K562 (cell line): ENCODE results near the gene GOLPH3L. TPM values are rescaled to one million over a fixed set of nuclear protein-coding genes. Genes with fewer than 3 reads are reported as not detected.
A peak's percentile ranks its signal among the peaks of the same experiment; 100 is the strongest.

Experiments used
- ATAC-seq: fragments of 200-7000 bp; cut with Tn5 transposase; 3 replicates; pipeline ENCODE4 v1.9.1; 2020; ENCODE audit warnings: moderate library complexity
- BruUV-seq: library from RNA; stranded (reverse); fragments of 400-500 nt; replicated peaks from 2 replicates; lab custom pipeline; 2021; lab: Mats Ljungman, UMichigan
- CTCF ChIA-PET: fragments of 300-600 bp; formaldehyde crosslinking; extraction: SDS; loops from one replicate; lab custom pipeline; 2021; ENCODE audit warnings: low intra/inter-chr PET ratio; lab: Yijun Ruan, JAX
- POLR2A ChIA-PET: fragments of 300-600, 350-650 bp; sonication (Branson Sonifier 250); formaldehyde crosslinking; extraction: SDS; loops from one replicate; lab custom pipeline; 2021; ENCODE audit warnings: antibody characterized with exemption, inconsistent platforms; lab: Yijun Ruan, JAX
- DNase-seq, 4 experiments: peaks; one replicate each; pipeline versions ENCODE4 v3.0.0 to v3.0.0-alpha.2; 2011 to 2018; ENCODE audit warnings: low spot score in 3 of 4, mixed read lengths in 3 of 4; ENCODE audit errors: extremely low read depth in 1 of 4
- FAIRE-seq: peaks from 2 replicates; lab custom pipeline; 2011; peaks lifted over from hg19 to GRCh38; lab: Jason Lieb, UNC
- H2AFZ ChIP-seq: 2 replicates; pipeline ENCODE4 v1.6.0; 2011; ENCODE audit warnings: low read depth, low read length, control low read depth, inconsistent platforms
- H3K27ac ChIP-seq: fragments of 200-600 bp; 3 replicates; pipeline ENCODE4 v1.8.0; 2011; ENCODE audit warnings: low read depth, mild to moderate bottlenecking, control low read depth, inconsistent platforms, low read length, moderate library complexity, mixed read lengths; ENCODE audit errors: extremely low read depth
- H3K27me3 ChIP-seq, 2 experiments: fragments of 300-600 bp in 1 of 2; 2 replicates in 1 of 2; 3 replicates in 1 of 2; pipeline versions ENCODE4 v1.6.0 to v1.8.0; 2011; ENCODE audit warnings: inconsistent platforms in 2 of 2, low read length in 2 of 2, mild to moderate bottlenecking in 1 of 2, mixed read lengths in 1 of 2, moderate library complexity in 1 of 2; ENCODE audit not compliant: control insufficient read depth in 2 of 2, insufficient read depth in 2 of 2
- H3K36me3 ChIP-seq: fragments of 300-600 bp; 3 replicates; pipeline ENCODE4 v1.8.0; 2011; ENCODE audit warnings: mild to moderate bottlenecking, low read length, inconsistent platforms; ENCODE audit not compliant: control insufficient read depth, insufficient read depth
- H3K4me1 ChIP-seq, 2 experiments: fragments of 200-600 bp in 1 of 2; replicated peaks in 1 of 2; 2 replicates in 1 of 2; 3 replicates in 1 of 2; pipeline versions ENCODE4 v1.5.1 to v1.8.0; 2011; ENCODE audit warnings: inconsistent platforms in 2 of 2, low read length in 2 of 2, mild to moderate bottlenecking in 1 of 2, mixed read lengths in 1 of 2, moderate library complexity in 1 of 2; ENCODE audit not compliant: control insufficient read depth in 2 of 2, insufficient read depth in 2 of 2
- H3K4me2 ChIP-seq: 2 replicates; pipeline ENCODE4 v1.6.1; 2011; ENCODE audit warnings: low read length, control low read depth, inconsistent platforms, mixed read lengths; ENCODE audit not compliant: insufficient read depth
- H3K4me3 ChIP-seq: fragments of 200-600 bp; sonication (generic), shearing (Covaris generic); 2 replicates; pipeline ENCODE4 v1.5.1; 2016; ENCODE audit warnings: control low read depth, inconsistent platforms
- H3K79me2 ChIP-seq: fragments of 200-600 bp; 3 replicates; pipeline ENCODE4 v1.8.0; 2011; ENCODE audit warnings: low read length, inconsistent platforms; ENCODE audit not compliant: control insufficient read depth, insufficient read depth
- H3K9ac ChIP-seq, 2 experiments: 2 replicates each; pipeline versions ENCODE4 v1.6.0 to v1.6.1; 2011; ENCODE audit warnings: low read depth in 2 of 2, low read length in 2 of 2, control low read depth in 1 of 2, inconsistent platforms in 1 of 2, mild to moderate bottlenecking in 1 of 2, mixed read lengths in 1 of 2; ENCODE audit not compliant: insufficient read depth in 1 of 2
- H3K9me1 ChIP-seq: one replicate; pipeline ENCODE4 v1.6.0; 2011; ENCODE audit warnings: inconsistent platforms, mild to moderate bottlenecking, low read length, moderate library complexity; ENCODE audit not compliant: control insufficient read depth, insufficient read depth
- H3K9me3 ChIP-seq: replicated peaks from 2 replicates; pipeline ENCODE4 v1.5.1; 2011; ENCODE audit warnings: low read depth, low read length, inconsistent platforms; ENCODE audit not compliant: control insufficient read depth, insufficient read depth
- H4K20me1 ChIP-seq: replicated peaks from 2 replicates; pipeline ENCODE4 v1.6.1; 2011; ENCODE audit warnings: low read length, inconsistent platforms, mixed read lengths; ENCODE audit not compliant: control insufficient read depth, insufficient read depth
- CBX2 ChIP-seq: fragments of 200-600 bp; sonication (generic); IDR thresholded peaks from one replicate; pipeline ENCODE4 v1.6.1; 2012; ENCODE audit warnings: mild to moderate bottlenecking, low read length, inconsistent platforms; ENCODE audit not compliant: insufficient read depth, poor library complexity, severe bottlenecking
- JUNB ChIP-seq: fragments of 450-650 bp; formaldehyde crosslinking; conservative IDR thresholded peaks from 2 replicates; pipeline ENCODE4 v1.4.0; 2020; ENCODE audit warnings: mild to moderate bottlenecking
- WGBS: fragments of 100-300 bp; shearing (Covaris generic); methylation state at CpG from one replicate; pipeline ENCODE4 v1.1.6; 2016; ENCODE audit warnings: low coverage, mixed read lengths; ENCODE audit not compliant: insufficient coverage; ENCODE audit errors: missing lambda C conversion rate; 5-methylcytosine and 5-hydroxymethylcytosine counted together
- in situ Hi-C: fragments of 300-500 bp; cut with MboI; formaldehyde crosslinking; loops from 4 replicates; pipeline ENCODE4 v1.15.0; 2018; ENCODE audit warnings: inconsistent platforms, mixed read lengths
- intact Hi-C: fragments of 100-400 bp; cut with micrococcal nuclease; formaldehyde crosslinking; loops from 2 replicates; pipeline ENCODE4 v1.14.2; 2022
- polyA plus RNA-seq, 8 experiments: library from polyadenylated mRNA; depleted of rRNA in 4 of 8; stranded (reverse) in 5 of 8; unstranded in 3 of 8; fragments of >200 nt; fragmentation: Nextera tagmentation in 2 of 8; fragmentation: Illumina TruSeq in 1 of 8; extraction: Ambion mirVana in 2 of 8; extraction: Trizol in 1 of 8; gene quantifications; 2 replicates each; pipeline versions ENCODE4 v1.2.1 to v1.2.3, GENCODE V29; 2011 to 2014; ENCODE audit warnings: inconsistent platforms in 1 of 8, missing spikeins in 1 of 8
- total RNA-seq, 7 experiments: library from RNA; depleted of rRNA in 6 of 7; stranded (reverse); fragments of >200 nt in 6 of 7; fragmentation: Illumina TruSeq in 2 of 7; extraction: Trizol in 2 of 7; gene quantifications; 2 replicates each; pipeline versions ENCODE4 v1.2.1 to v1.2.3, GENCODE V29; 2011 to 2021; ENCODE audit warnings: low replicate concordance in 1 of 7
- TF ChIP-seq, protein P1 (sequence below): fragments of 250-450 bp; sonication (Bioruptor Pico); IDR thresholded peaks from 2 replicates; pipeline ENCODE4 v1.4.0; 2020
- TF ChIP-seq, protein P2 (sequence below): sonication (generic); formaldehyde crosslinking; IDR thresholded peaks from 2 replicates; pipeline ENCODE4 v1.8.1; 2023; ENCODE audit warnings: mild to moderate bottlenecking, missing genetic modification reagents
- TF ChIP-seq, protein P3 (sequence below), 2 experiments: IDR thresholded peaks; 2 replicates each; pipeline ENCODE4 v1.6.1; 2012; ENCODE audit warnings: improper control_type of control experiment in 2 of 2, low read depth in 2 of 2, low read length in 2 of 2, borderline replicate concordance in 1 of 2
- TF ChIP-seq, protein P4 (sequence below): sonication (generic); formaldehyde crosslinking; IDR thresholded peaks from 2 replicates; pipeline ENCODE4 v1.8.1; 2022; ENCODE audit warnings: missing genetic modification reagents

The GOLPH3L gene
- total and polyA plus RNA-seq, 9 of the 15 experiments (the other 6 are each of a cell fraction or from before 2014, with no cell fraction given) = 8.1 to 42.1 (median 21.6) TPM

DNA sequence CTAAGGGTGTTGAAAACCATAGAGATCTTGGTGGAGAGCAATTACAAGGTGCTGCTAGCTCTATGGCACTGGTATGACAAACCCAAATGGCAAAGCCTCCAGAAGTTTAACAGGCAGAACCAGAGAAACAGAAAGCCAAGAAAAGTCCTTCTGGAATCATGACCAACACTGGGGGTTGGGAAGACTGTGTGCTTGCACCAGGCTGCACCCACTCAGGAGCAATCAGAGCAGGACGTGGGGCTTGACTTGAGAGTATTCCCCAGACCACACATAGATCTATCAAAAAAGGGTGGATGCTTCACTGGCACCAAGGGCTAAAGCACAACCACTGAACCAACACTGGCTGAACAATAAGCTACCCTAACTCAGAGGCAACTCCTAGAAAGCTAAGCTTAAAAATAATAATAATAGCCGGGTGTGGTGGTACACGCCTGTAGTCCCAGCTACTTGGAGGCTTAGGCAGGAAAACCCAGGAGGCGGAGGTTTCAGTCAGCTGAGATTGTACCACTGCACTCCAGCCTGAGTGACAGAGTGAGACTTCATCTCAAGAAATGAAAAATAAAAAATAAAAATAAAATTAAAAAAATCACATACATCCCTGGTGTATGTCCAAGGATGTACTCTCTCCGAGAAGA, 47.4 kb downstream of the GOLPH3L start (continued):
- TF ChIP-seq, protein P1, sequence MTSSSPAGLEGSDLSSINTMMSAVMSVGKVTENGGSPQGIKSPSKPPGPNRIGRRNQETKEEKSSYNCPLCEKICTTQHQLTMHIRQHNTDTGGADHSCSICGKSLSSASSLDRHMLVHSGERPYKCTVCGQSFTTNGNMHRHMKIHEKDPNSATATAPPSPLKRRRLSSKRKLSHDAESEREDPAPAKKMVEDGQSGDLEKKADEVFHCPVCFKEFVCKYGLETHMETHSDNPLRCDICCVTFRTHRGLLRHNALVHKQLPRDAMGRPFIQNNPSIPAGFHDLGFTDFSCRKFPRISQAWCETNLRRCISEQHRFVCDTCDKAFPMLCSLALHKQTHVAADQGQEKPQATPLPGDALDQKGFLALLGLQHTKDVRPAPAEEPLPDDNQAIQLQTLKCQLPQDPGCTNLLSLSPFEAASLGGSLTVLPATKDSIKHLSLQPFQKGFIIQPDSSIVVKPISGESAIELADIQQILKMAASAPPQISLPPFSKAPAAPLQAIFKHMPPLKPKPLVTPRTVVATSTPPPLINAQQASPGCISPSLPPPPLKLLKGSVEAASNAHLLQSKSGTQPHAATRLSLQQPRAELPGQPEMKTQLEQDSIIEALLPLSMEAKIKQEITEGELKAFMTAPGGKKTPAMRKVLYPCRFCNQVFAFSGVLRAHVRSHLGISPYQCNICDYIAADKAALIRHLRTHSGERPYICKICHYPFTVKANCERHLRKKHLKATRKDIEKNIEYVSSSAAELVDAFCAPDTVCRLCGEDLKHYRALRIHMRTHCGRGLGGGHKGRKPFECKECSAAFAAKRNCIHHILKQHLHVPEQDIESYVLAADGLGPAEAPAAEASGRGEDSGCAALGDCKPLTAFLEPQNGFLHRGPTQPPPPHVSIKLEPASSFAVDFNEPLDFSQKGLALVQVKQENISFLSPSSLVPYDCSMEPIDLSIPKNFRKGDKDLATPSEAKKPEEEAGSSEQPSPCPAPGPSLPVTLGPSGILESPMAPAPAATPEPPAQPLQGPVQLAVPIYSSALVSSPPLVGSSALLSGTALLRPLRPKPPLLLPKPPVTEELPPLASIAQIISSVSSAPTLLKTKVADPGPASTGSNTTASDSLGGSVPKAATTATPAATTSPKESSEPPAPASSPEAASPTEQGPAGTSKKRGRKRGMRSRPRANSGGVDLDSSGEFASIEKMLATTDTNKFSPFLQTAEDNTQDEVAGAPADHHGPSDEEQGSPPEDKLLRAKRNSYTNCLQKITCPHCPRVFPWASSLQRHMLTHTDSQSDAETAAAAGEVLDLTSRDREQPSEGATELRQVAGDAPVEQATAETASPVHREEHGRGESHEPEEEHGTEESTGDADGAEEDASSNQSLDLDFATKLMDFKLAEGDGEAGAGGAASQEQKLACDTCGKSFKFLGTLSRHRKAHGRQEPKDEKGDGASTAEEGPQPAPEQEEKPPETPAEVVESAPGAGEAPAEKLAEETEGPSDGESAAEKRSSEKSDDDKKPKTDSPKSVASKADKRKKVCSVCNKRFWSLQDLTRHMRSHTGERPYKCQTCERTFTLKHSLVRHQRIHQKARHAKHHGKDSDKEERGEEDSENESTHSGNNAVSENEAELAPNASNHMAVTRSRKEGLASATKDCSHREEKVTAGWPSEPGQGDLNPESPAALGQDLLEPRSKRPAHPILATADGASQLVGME (CRISPR knock-in tag) = no peak
- no peak for TF ChIP-seq JUNB

DNA sequence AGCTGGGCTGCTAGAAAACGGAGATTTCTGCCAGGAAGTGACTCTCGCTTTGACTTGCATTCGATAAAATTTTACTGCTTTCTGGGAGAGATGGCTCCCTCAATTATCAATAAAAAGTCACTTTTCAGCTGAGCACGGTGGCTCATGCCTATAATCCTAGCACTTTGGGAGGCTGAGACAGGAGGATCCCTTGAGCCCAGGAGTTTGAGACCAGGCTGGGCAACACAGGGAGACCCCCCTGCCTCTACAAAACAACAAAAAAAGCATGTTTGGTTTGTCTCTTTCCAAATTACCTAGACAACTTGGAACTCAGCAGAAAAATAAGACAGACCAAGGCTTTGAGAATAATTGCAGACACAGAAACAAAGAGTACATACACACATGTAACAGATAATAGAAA, 54.7 kb downstream of the GOLPH3L start:
- H3K4me3 ChIP-seq = no peak overlapping the region
- no peak overlapping the region for H3K9ac ChIP-seq
- H3K27me3 ChIP-seq = no peaks in the 10 kb centered on the region
- FAIRE-seq (no peak), ATAC-seq (no peak), DNase-seq (no peak)
- peaks cover 12% of the 10 kb centered on the region; the same call in 2 of the 3 replicates for H3K36me3 ChIP-seq
- H2AFZ ChIP-seq = no peak overlapping the region
- ChIA-PET CTCF (no interaction called here), POLR2A (interaction anchor here (0.9 kb wide), 1 partner anchor 14 kb away, joined by 3 read pairs; no protein-coding TSS in a partner anchor)
- WGBS = 57% methylated on average over 4 of the region's 4 CpGs
- peaks cover 2 to 6% of the 10 kb centered on the region in 2 experiments; a peak in 4 of 5 replicates for H3K4me1 ChIP-seq
- no peaks in the 10 kb centered on the region for H3K79me2 ChIP-seq
- intact Hi-C loops = no loop called here
- no peak overlapping the region for H3K4me2 ChIP-seq
- H3K27ac ChIP-seq = peak overlapping the region; percentile 29; the same call in 1 of the 3 replicates
- no peaks in the 10 kb centered on the region for H4K20me1 ChIP-seq
- no peaks in the 10 kb centered on the region for H3K9me1 ChIP-seq
- H3K9me3 ChIP-seq = no peaks in the 10 kb centered on the region
- in situ Hi-C loops = no loop called here
- no TSS peak for BruUV-seq
- no peak for TF ChIP-seq CBX2
- TF ChIP-seq, protein P2, sequence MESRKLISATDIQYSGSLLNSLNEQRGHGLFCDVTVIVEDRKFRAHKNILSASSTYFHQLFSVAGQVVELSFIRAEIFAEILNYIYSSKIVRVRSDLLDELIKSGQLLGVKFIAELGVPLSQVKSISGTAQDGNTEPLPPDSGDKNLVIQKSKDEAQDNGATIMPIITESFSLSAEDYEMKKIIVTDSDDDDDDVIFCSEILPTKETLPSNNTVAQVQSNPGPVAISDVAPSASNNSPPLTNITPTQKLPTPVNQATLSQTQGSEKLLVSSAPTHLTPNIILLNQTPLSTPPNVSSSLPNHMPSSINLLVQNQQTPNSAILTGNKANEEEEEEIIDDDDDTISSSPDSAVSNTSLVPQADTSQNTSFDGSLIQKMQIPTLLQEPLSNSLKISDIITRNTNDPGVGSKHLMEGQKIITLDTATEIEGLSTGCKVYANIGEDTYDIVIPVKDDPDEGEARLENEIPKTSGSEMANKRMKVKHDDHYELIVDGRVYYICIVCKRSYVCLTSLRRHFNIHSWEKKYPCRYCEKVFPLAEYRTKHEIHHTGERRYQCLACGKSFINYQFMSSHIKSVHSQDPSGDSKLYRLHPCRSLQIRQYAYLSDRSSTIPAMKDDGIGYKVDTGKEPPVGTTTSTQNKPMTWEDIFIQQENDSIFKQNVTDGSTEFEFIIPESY (CRISPR knock-in tag) = no peak
- TF ChIP-seq, protein P3, sequence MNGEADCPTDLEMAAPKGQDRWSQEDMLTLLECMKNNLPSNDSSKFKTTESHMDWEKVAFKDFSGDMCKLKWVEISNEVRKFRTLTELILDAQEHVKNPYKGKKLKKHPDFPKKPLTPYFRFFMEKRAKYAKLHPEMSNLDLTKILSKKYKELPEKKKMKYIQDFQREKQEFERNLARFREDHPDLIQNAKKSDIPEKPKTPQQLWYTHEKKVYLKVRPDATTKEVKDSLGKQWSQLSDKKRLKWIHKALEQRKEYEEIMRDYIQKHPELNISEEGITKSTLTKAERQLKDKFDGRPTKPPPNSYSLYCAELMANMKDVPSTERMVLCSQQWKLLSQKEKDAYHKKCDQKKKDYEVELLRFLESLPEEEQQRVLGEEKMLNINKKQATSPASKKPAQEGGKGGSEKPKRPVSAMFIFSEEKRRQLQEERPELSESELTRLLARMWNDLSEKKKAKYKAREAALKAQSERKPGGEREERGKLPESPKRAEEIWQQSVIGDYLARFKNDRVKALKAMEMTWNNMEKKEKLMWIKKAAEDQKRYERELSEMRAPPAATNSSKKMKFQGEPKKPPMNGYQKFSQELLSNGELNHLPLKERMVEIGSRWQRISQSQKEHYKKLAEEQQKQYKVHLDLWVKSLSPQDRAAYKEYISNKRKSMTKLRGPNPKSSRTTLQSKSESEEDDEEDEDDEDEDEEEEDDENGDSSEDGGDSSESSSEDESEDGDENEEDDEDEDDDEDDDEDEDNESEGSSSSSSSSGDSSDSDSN (IDR thresholded peaks at IDR 0.05; ENCODE audit: borderline replicate concordance in 1 of 2, low read depth in 2 of 2, low read length in 2 of 2) = no peak
- TF ChIP-seq, protein P4, sequence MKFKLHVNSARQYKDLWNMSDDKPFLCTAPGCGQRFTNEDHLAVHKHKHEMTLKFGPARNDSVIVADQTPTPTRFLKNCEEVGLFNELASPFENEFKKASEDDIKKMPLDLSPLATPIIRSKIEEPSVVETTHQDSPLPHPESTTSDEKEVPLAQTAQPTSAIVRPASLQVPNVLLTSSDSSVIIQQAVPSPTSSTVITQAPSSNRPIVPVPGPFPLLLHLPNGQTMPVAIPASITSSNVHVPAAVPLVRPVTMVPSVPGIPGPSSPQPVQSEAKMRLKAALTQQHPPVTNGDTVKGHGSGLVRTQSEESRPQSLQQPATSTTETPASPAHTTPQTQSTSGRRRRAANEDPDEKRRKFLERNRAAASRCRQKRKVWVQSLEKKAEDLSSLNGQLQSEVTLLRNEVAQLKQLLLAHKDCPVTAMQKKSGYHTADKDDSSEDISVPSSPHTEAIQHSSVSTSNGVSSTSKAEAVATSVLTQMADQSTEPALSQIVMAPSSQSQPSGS (CRISPR knock-in tag) = no peak
